HG03565 (cell line): ENCODE measurements around the gene FLOT2.
"Not testable (repeated sequence)": the region's sequence is repeated elsewhere in the genome, so short reads cannot be mapped to it uniquely, and the experiment has no call there.

Source experiments
- ATAC-seq: cut with Tn5 transposase; IDR thresholded peaks from one replicate; pipeline ENCODE4 v1.9.1; 2021; ENCODE audit warnings: mild to moderate bottlenecking, moderate library complexity; ENCODE audit not compliant: unreplicated experiment

Gene FLOT2

DNA sequence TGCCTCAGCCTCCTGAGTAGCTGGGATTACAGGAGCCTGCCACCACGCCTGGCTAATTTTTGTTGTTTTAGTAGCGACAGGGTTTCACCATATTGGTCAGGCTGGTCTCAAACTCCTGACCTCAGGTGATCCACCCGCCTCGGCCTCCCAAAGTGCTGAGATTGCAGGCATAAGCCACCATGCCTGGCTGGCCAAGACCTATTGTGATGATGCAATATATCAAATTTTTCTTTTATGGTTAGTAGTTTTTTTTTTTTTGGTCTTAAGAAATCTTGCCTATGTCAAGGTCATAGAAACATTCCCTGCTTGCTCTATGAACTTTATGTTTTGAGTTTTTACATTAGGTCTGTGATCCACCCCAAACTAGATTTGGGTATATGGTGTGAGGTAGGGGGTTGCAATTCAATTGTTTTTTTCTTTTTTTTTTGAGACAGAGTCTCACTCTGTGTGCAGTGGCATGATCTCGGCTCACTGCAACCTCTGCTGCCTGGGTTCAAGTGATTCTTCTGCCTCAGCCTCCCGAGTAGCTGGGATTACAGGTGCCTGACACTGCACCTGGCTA lies 20.3 kb downstream of the FLOT2 start:
- ATAC-seq, result not testable (repeated sequence)

DNA sequence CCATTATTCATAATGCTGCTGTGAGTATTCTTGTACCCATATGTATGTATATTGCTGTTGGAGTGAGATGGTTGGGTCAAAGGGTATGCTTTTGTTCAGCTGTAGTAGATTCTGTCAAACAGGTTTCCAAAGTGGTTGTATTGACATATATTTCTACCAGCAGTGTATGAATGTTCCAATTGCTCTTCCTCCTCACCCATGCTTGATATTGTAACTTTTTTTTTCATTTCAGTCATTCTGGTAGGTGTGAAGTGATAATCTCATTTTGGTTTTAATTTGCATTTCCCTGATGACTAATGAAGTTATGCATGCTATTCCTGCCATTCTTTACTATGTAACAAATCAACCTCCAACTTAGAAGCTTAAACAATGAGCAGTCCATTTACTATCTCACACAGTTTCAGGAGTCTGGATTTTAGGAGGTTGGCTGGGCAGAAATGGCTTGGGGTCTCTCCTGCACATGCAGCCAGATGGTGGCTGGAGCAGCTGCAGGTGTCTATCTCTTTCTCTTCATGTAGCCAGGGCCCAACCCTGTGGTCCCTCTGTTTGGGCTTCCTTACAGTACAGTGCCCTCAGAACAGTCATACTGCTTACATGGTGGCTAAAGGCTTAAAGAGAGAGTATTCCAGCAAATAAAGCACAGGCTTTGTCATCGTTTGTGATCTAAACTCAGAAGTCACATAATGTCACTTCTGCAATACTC lies 21.5 kb downstream of the FLOT2 start:
- ATAC-seq, result no peak

- ATAC-seq, result no peak
Observed at GRCh38 chr17:28874750-28875149, 22.8 kb downstream of the FLOT2 start.

DNA sequence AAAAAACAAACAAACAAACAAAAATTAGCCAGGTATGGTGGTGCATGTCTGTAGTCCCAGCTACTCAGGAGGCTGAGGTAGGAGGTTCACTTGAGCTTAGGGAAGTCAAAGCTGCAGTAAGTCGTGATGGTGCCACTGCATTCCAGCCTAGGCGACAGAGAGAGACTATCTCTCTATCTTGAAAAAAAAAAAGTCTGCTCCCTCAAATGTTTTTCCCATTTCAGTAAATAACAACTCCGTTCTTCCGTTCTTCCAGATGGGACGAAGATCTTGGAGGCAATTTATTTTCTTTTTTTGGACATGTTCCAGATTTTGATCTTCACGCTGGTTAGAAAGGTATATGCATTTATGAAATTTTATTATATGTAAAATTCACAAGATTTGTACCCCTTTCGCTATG lies 23.7 kb downstream of the FLOT2 start:
- ATAC-seq, result no peak

- peak; percentile 56 for ATAC-seq
Observed at GRCh38 chr17:28871056-28871579, 26.4 kb downstream of the FLOT2 start.

DNA sequence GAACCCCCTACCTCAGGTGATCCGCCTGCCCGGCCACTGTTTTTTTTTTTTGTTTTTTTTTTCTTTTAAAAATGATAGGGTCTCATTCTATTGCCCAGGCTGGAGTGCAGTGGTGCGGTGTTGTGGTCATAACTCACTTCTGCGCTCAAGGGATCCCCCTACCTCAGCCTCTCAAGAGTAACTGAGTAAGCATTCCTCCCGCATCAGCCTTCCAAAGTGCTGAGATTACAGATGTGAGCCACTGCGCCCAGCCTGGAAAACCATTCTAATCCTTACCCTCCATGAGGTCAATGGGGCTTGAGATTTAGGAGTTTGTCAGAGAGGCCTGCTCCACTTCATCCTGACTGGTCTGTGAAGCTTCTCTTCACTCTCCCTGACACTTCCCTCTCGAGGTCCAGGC lies 30.3 kb downstream of the FLOT2 start:
- ATAC-seq, result no peak

DNA sequence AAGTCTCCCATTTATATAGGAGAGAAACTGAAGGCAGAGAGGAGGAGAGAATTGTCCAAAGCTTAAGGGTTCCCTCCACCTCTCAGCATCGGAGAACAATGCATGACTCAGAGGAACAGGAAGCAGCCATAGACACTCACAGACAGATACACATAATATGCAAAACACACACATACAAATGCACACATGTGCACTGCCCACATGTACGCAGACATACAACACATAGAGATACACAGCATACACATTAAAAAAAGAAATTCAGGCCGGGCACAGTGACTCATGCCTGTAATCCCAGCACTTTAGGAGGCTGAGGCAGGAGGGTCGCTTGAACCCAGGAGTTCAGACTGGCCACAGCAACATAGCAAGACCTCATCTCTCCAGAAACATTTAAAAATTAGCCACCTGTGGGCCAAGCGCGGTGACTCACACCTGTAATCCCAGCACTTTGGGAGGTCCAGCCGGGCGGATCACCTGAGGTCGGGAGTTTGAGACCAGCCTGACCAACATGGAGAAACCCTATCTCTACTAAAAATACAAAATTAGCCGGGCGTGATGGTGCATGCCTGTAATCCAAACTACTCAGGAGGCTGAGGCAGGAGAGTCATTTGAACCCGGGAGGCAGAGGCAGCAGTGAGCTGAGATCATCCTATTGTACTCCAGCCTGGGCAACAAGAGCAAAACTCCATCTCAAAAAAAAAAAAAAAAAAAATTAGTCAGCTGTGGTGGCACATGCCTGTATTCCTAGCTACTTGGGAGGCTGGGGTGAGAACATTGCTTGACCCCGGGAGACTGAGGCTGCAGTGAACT lies 31.4 kb downstream of the FLOT2 start:
- no peak for ATAC-seq

- no peak for ATAC-seq
Observed at GRCh38 chr17:28864991-28865849, 32.3 kb downstream of the FLOT2 start.

DNA sequence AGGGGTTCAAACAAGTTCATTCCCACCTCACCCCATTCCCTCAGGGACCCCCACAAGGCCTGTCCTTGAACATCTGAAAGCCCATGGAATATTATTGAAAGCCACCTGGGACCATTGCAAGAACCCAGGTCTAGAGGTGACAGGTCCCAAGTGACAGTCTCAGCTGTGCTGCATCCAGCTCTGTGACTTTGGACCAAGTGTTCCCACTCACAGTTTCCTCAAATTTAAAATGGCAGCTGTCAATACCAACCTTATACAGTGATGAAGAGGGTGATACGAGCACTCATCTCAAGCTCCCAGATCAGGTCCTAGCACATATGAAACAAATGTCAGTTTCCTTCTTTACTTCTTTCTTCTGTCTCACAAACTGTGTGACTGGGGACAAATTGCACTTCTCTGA lies 33.6 kb downstream of the FLOT2 start:
- no peak for ATAC-seq

DNA sequence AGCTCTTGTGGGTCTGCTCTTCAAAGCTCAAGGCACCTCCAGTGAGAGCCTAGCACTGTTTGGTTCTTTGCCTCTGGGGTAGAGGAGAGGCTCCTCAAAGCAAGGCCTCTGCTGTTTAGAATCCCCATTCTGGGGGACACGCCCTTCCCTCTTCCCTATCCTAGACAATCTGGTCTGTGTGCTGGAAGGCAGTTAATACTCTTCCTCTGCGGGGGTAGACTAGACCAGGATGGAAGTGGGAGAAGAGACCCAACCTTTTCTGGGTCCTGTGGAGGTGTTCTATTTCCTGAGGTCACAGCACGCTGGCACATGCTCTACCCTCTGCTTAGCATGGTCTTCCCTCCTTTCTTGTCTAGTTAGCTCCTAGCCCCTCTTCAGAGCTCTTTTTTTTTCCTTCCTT lies 35.0 kb downstream of the FLOT2 start:
- ATAC-seq, result no peak

DNA sequence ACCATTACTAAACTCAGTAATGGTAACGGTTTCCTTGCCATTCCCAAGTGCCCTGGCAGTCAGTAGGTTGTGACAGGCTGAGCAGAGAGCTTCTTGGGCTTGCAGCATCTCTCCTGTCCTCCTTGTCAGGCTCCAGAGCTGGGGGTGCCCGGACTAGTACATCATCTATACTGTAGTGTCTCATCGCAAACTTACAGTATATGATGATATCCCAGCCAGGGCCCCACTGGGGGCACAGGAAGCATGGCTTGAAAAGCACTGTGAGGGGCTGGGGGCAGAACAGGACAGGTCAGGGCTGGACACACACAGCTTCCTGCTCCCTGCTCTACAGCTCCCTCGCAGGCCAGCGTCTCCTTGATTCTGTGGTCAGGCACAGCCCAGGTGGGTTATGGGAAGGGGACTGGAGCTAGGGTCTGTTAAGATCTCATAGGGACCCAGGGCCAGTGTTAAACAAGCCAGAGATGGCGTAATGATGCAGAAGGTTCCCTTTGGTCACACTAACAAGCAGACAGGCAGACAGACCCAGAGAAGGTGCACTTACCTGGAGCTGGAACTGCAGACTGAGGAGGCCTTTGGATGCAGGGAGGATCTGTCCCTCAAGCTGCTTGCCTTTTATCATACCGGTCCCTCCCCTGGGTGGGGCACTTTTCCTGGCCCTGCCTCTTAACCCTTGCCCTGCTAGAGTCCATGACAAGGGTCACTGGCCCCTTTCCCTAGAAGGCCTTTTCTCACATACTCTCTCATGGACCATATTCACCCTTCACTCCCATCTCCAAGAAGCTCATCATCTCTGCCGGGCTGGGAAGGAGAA lies 35.9 kb downstream of the FLOT2 start:
- no peak for ATAC-seq

GRCh38 chr17:28860363-28860808 lies 37.1 kb downstream of the FLOT2 start:
- no peak for ATAC-seq

GRCh38 chr17:28858801-28859355 lies 38.7 kb downstream of the FLOT2 start:
- no peak for ATAC-seq

DNA sequence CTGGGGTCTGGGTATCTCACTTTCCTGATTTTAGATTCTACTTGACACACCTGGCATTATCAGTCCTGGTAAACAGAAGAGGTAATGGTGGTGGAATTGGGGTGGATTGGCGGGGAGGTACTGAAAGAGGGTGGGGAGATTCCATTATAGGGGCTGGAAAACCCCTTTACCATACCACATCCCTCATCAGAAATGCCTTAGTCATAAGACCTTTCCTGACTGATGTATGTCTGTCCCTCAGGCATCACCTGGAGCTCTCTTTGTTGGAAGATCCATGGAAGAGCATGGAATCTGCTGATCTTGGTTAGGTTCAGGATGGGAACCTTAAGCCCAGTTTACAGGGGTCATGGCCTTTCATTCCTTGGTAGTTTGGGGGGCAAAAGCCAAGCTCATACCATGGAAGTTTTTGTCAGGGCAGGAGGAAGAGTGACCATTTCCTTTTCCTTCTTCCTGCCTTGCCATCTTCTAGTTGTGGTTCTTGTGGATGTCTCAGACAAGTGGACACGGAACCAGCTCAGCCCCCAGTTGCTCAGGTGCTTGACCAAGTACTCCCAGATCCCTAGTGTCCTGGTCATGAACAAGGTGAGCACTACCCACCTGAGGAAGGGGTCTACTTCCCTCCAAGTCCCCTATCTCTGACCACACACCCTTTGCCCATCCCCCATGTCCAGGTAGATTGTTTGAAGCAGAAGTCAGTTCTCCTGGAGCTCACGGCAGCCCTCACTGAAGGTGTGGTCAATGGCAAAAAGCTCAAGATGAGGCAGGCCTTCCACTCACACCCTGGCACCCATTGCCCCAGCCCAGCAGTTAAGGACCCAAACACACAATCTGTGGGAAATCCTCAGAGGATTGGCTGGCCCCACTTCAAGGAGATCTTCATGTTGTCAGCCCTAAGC lies 39.4 kb downstream of the FLOT2 start:
- no peak for ATAC-seq

- no peak for ATAC-seq
Observed at GRCh38 chr17:28856028-28856574, 41.4 kb downstream of the FLOT2 start.

- ATAC-seq, result no peak
Observed at GRCh38 chr17:28855336-28855679, 42.2 kb downstream of the FLOT2 start.

- peak; percentile 87 for ATAC-seq
Observed at GRCh38 chr17:28854457-28855335, 42.8 kb downstream of the FLOT2 start, which contains the start of gene ERAL1. Gene ERAL1, plus strand, starts transcription at chr17:28855016. Its CDS starts 19 bp downstream, at chr17:28855035.
